GM23248 (cell line): Measurements from ENCODE around the gene NLRC4.

Source experiments
- EZH2 ChIP-seq: fragments of 200-600 bp; sonication (generic); IDR thresholded peaks from 2 replicates; pipeline ENCODE4 v1.6.1; 2018; ENCODE audit warnings: antibody characterized with exemption, mild to moderate bottlenecking; ENCODE audit not compliant: insufficient read depth, poor library complexity, severe bottlenecking
- EZH2phosphoT487 ChIP-seq: fragments of 200-600 bp; sonication (generic); IDR thresholded peaks from 2 replicates; pipeline ENCODE4 v1.6.1; 2018; ENCODE audit warnings: antibody characterized with exemption, moderate library complexity, mild to moderate bottlenecking, low read depth; ENCODE audit not compliant: insufficient read depth

DNA sequence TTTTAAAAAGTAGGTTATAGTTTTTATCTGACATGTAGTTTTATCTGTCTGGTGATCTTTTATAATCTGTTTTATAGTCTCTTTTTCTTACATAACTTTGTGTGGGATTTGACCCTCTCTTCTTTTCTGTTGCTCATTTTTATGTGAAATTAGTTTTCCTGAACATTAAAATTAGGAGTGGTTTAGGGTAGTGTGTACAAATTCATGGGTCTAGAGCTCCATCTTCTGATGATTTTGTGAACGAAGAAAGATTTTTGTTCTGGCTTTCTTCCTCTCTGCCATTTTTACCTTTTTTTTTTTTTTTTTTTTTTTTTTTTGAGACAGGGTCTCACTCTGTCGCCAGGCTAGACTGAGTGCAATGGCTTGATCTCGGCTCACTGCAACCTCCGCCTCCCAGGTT is 52.4 kb downstream of the NLRC4 start:
- no peak for TF ChIP-seq EZH2
- no peak for TF ChIP-seq EZH2phosphoT487
